Mesenchymal stem cell (in vitro differentiated cells and primary cell): ENCODE data around the gene TMEM204.

ENCODE experiments used
- DNase-seq: peaks from one replicate; pipeline ENCODE4 v3.0.0-alpha.2; 2013
- H2AFZ ChIP-seq: one replicate; pipeline ENCODE4 v1.6.1; 2013; ENCODE audit warnings: low read depth, mild to moderate bottlenecking, control low read depth, inconsistent platforms, low read length, moderate library complexity
- H2AK5ac ChIP-seq: 2 replicates; pipeline ENCODE4 v1.6.1; 2013; ENCODE audit warnings: low read length, moderate library complexity, mild to moderate bottlenecking, inconsistent platforms; ENCODE audit not compliant: severe bottlenecking
- H2BK120ac ChIP-seq: one replicate; pipeline ENCODE4 v1.6.1; 2013; ENCODE audit warnings: low read depth, mild to moderate bottlenecking, inconsistent platforms, low read length, moderate library complexity
- H2BK12ac ChIP-seq, 2 experiments: one replicate each; pipeline ENCODE4 v1.6.1; 2013; ENCODE audit warnings: inconsistent platforms in 2 of 2, low read length in 2 of 2, mild to moderate bottlenecking in 2 of 2, moderate library complexity in 2 of 2, control low read depth in 1 of 2
- H2BK15ac ChIP-seq: one replicate; pipeline ENCODE4 v1.6.1; 2013; ENCODE audit warnings: mild to moderate bottlenecking, low read depth, inconsistent platforms; ENCODE audit not compliant: poor library complexity, severe bottlenecking
- H2BK5ac ChIP-seq: 2 replicates; pipeline ENCODE4 v1.6.1; 2013; ENCODE audit warnings: low read depth, mild to moderate bottlenecking, low read length, control low read depth, inconsistent platforms; ENCODE audit not compliant: poor library complexity, severe bottlenecking
- H3K14ac ChIP-seq, 2 experiments: one replicate each; pipeline ENCODE4 v1.6.1; 2013; ENCODE audit warnings: inconsistent platforms in 2 of 2, low read length in 2 of 2, control low read depth in 1 of 2, mild to moderate bottlenecking in 1 of 2, moderate library complexity in 1 of 2
- H3K18ac ChIP-seq, 2 experiments: one replicate each; pipeline ENCODE4 v1.6.1; 2013; ENCODE audit warnings: inconsistent platforms in 2 of 2, low read length in 2 of 2, control low read depth in 1 of 2, low read depth in 1 of 2, mild to moderate bottlenecking in 1 of 2
- H3K23ac ChIP-seq, 2 experiments: one replicate each; pipeline ENCODE4 v1.6.1; 2013; ENCODE audit warnings: inconsistent platforms in 2 of 2, low read length in 2 of 2, mild to moderate bottlenecking in 2 of 2, moderate library complexity in 2 of 2, control low read depth in 1 of 2
- H3K27ac ChIP-seq: 2 replicates; pipeline ENCODE4 v1.5.1; 2013; ENCODE audit warnings: mild to moderate bottlenecking, moderate library complexity, low read length, control low read depth, inconsistent platforms; ENCODE audit not compliant: poor library complexity, severe bottlenecking
- H3K27me3 ChIP-seq, 2 experiments: 2 replicates each; pipeline versions ENCODE4 v1.6.1 to v1.7.0; 2013; ENCODE audit warnings: low read length in 2 of 2, mild to moderate bottlenecking in 2 of 2, moderate library complexity in 2 of 2, control low read depth in 1 of 2, inconsistent platforms in 1 of 2; ENCODE audit not compliant: control insufficient read depth in 1 of 2, insufficient read depth in 1 of 2
- H3K36me3 ChIP-seq, 2 experiments: 2 replicates each; pipeline versions ENCODE4 v1.6.1 to v1.7.0; 2013; ENCODE audit warnings: low read length in 2 of 2, control low read depth in 1 of 2, inconsistent platforms in 1 of 2, low read depth in 1 of 2, mild to moderate bottlenecking in 1 of 2; ENCODE audit not compliant: insufficient read depth in 2 of 2, control insufficient read depth in 1 of 2
- H3K4ac ChIP-seq, 2 experiments: one replicate each; pipeline ENCODE4 v1.6.1; 2013; ENCODE audit warnings: inconsistent platforms in 2 of 2, low read length in 2 of 2, mild to moderate bottlenecking in 2 of 2, moderate library complexity in 2 of 2, control low read depth in 1 of 2, low read depth in 1 of 2
- H3K4me1 ChIP-seq: 2 replicates; pipeline ENCODE4 v1.6.1; 2013; ENCODE audit warnings: low read depth, low read length, control low read depth; ENCODE audit not compliant: control insufficient read depth, insufficient read depth
- H3K4me2 ChIP-seq: 2 replicates; pipeline ENCODE4 v1.6.1; 2013; ENCODE audit warnings: low read length, mild to moderate bottlenecking, inconsistent platforms; ENCODE audit not compliant: poor library complexity, severe bottlenecking
- H3K4me3 ChIP-seq, 2 experiments: 2 replicates each; pipeline versions ENCODE4 v1.5.1 to v1.7.0; 2013; ENCODE audit warnings: low read length in 2 of 2, mild to moderate bottlenecking in 2 of 2, control low read depth in 1 of 2, low read depth in 1 of 2; ENCODE audit not compliant: insufficient read depth in 1 of 2
- H3K79me1 ChIP-seq: replicated peaks from 2 replicates; pipeline ENCODE4 v1.6.1; 2013; ENCODE audit warnings: mild to moderate bottlenecking, control low read depth, low read length, inconsistent platforms; ENCODE audit not compliant: poor library complexity, severe bottlenecking
- H3K9ac ChIP-seq: 2 replicates; pipeline ENCODE4 v1.7.0; 2013; ENCODE audit warnings: mild to moderate bottlenecking, low read length, moderate library complexity
- H3K9me3 ChIP-seq: 2 replicates; pipeline ENCODE4 v1.7.0; 2013; ENCODE audit warnings: mild to moderate bottlenecking, low read length; ENCODE audit not compliant: control insufficient read depth
- H4K8ac ChIP-seq: one replicate; pipeline ENCODE4 v1.6.1; 2013; ENCODE audit warnings: inconsistent platforms, mild to moderate bottlenecking, low read length, moderate library complexity
- H4K91ac ChIP-seq: one replicate; pipeline ENCODE4 v1.6.1; 2013; ENCODE audit warnings: mild to moderate bottlenecking, low read length, inconsistent platforms
- WGBS: methylation state at CpG from one replicate; pipeline ENCODE4 v1.1.7; 2013; ENCODE audit warnings: mixed read lengths; 5-methylcytosine and 5-hydroxymethylcytosine counted together

Gene TMEM204

GRCh38 chr16:1528921-1529537 is 4.4 kb upstream of the TMEM204 start:
- no peak overlapping the region for H3K4me2 ChIP-seq
- no peak for DNase-seq
- H2BK120ac ChIP-seq = no peak overlapping the region
- no peaks in the 10 kb centered on the region for H3K27me3 ChIP-seq
- no peak overlapping the region for H2BK5ac ChIP-seq
- H2BK12ac ChIP-seq = peak overlapping the region in 1 of 2 experiments; percentile 8
- no peak overlapping the region for H3K9ac ChIP-seq
- H3K36me3 ChIP-seq = peaks cover under 1 to 37% of the 10 kb centered on the region in 2 experiments
- no peaks in the 10 kb centered on the region for H3K9me3 ChIP-seq
- H3K23ac ChIP-seq = no peak overlapping the region
- H4K91ac ChIP-seq = peak overlapping the region; percentile 87
- H2AK5ac ChIP-seq = no peak overlapping the region
- peaks cover 22% of the 10 kb centered on the region for H3K4me1 ChIP-seq
- H4K8ac ChIP-seq = no peak overlapping the region
- no peak overlapping the region for H3K27ac ChIP-seq
- H2BK15ac ChIP-seq = no peak overlapping the region
- H3K4ac ChIP-seq = no peak overlapping the region
- H2AFZ ChIP-seq = no peak overlapping the region
- H3K79me1 ChIP-seq = peaks cover under 1% of the 10 kb centered on the region
- H3K18ac ChIP-seq = no peak overlapping the region
- H3K14ac ChIP-seq = no peak overlapping the region
- 97% methylated on average over 29 of the region's 29 CpGs for WGBS
- no peak overlapping the region for H3K4me3 ChIP-seq

GRCh38 chr16:1530349-1530882 is 3.0 kb upstream of the TMEM204 start:
- Histone ChIP-seq H3K18ac (peak overlapping the region; percentile 79 to 86), H3K9me3 (no peaks in the 10 kb centered on the region), H2BK120ac (peak overlapping the region; percentile 71), H3K9ac (peak overlapping the region; percentile 66), H4K8ac (peak overlapping the region; percentile 88), H2BK12ac (peak overlapping the region; percentile 53 to 83), H3K4ac (peak overlapping the region; percentile 64 to 80), H3K4me1 (peaks cover 30% of the 10 kb centered on the region), H3K4me3 (peak overlapping the region in 1 of 2 experiments; percentile 53), H3K23ac (peak overlapping the region in 1 of 2 experiments; percentile 84), H3K36me3 (peaks cover 0 to 32% of the 10 kb centered on the region in 2 experiments), H3K27me3 (no peaks in the 10 kb centered on the region), H2BK15ac (peak overlapping the region; percentile 54), H3K27ac (no peak overlapping the region), H3K4me2 (no peak overlapping the region), H2BK5ac (no peak overlapping the region), H2AK5ac (no peak overlapping the region), H4K91ac (peak overlapping the region; percentile 98), H3K79me1 (peaks cover 13% of the 10 kb centered on the region), H2AFZ (no peak overlapping the region), H3K14ac (peak overlapping the region in 1 of 2 experiments; percentile 44)
- WGBS = 94% methylated on average over 27 of the region's 27 CpGs
- no peak for DNase-seq

- Histone ChIP-seq H3K14ac (peak overlapping the region in 1 of 2 experiments; percentile 61), H2AFZ (peak overlapping the region; percentile 2), H3K27me3 (no peaks in the 10 kb centered on the region), H3K4me2 (no peak overlapping the region), H3K36me3 (peaks cover under 1 to 36% of the 10 kb centered on the region in 2 experiments), H3K27ac (no peak overlapping the region), H4K8ac (peak overlapping the region; percentile 94), H3K4ac (peak overlapping the region; percentile 80 to 85), H3K18ac (peak overlapping the region; percentile 79 to 93), H4K91ac (peak overlapping the region; percentile 98), H2BK120ac (peak overlapping the region; percentile 90), H2BK5ac (no peak overlapping the region), H3K23ac (no peak overlapping the region), H3K9ac (peak overlapping the region; percentile 66), H3K4me3 (peak overlapping the region in 1 of 2 experiments; percentile 53), H3K9me3 (no peaks in the 10 kb centered on the region), H3K79me1 (peaks cover 19% of the 10 kb centered on the region), H3K4me1 (peaks cover 31% of the 10 kb centered on the region), H2BK12ac (peak overlapping the region; percentile 96), H2AK5ac (no peak overlapping the region), H2BK15ac (peak overlapping the region; percentile 97)
- peak; percentile 90 for DNase-seq
- 42% methylated on average over 30 of the region's 35 CpGs for WGBS
Observed at GRCh38 chr16:1530883-1531637, 2.4 kb upstream of the TMEM204 start.

GRCh38 chr16:1531638-1531910 is 1.9 kb upstream of the TMEM204 start:
- Histone ChIP-seq H2BK120ac (peak overlapping the region; percentile 90), H3K27ac (no peak overlapping the region), H2BK12ac (peak overlapping the region; percentile 96), H2BK5ac (no peak overlapping the region), H3K4me3 (peak overlapping the region in 1 of 2 experiments; percentile 53), H3K27me3 (no peaks in the 10 kb centered on the region), H2AFZ (no peak overlapping the region), H2BK15ac (peak overlapping the region; percentile 97), H3K4me2 (no peak overlapping the region), H4K91ac (peak overlapping the region; percentile 95), H3K18ac (peak overlapping the region; percentile 79 to 93), H3K4ac (peak overlapping the region; percentile 73 to 85), H3K23ac (no peak overlapping the region), H3K14ac (peak overlapping the region in 1 of 2 experiments; percentile 53), H2AK5ac (no peak overlapping the region), H3K79me1 (peaks cover 22% of the 10 kb centered on the region), H3K36me3 (peaks cover 6 to 40% of the 10 kb centered on the region in 2 experiments), H3K9ac (peak overlapping the region; percentile 66), H4K8ac (peak overlapping the region; percentile 94), H3K9me3 (no peaks in the 10 kb centered on the region), H3K4me1 (peaks cover 32% of the 10 kb centered on the region)
- WGBS = 96% methylated on average over 13 of the region's 14 CpGs
- DNase-seq = no peak
